HepG2 (cell line): ENCODE data around the gene TBC1D10B. TPM values are rescaled to one million over a fixed set of nuclear protein-coding genes. Genes with fewer than 3 reads are reported as not detected.
A peak's percentile ranks its signal among the peaks of the same experiment; 100 is the strongest.

ENCODE experiments used
- ATAC-seq: fragments of 200-7000 bp; cut with Tn5 transposase; 3 replicates; pipeline ENCODE4 v1.9.1; 2020; ENCODE audit warnings: mild to moderate bottlenecking, moderate library complexity
- BruUV-seq: library from RNA; stranded (reverse); fragments of 400-500 nt; replicated peaks from 2 replicates; lab custom pipeline; 2021; lab: Mats Ljungman, UMichigan
- CTCF ChIA-PET: fragments of 300-600 bp; formaldehyde crosslinking; extraction: SDS; loops from one replicate; lab custom pipeline; 2021; ENCODE audit warnings: low total read pairs, inconsistent platforms, low intra/inter-chr PET ratio; lab: Yijun Ruan, JAX
- POLR2A ChIA-PET: fragments of 350-600 bp; sonication (Branson Sonifier 250); formaldehyde crosslinking; loops from one replicate; lab custom pipeline; 2020; ENCODE audit warnings: antibody characterized with exemption, inconsistent platforms; lab: Yijun Ruan, JAX
- DNase-seq: peaks from one replicate; pipeline ENCODE4 v3.0.0-alpha.2; 2015; ENCODE audit warnings: low spot score
- FAIRE-seq: peaks from 3 replicates; lab custom pipeline; 2011; peaks lifted over from hg19 to GRCh38; lab: Jason Lieb, UNC
- H2AFZ ChIP-seq: one replicate; pipeline ENCODE4 v1.6.1; 2011; ENCODE audit warnings: low read length, inconsistent platforms
- H3K27ac ChIP-seq: fragments of 300-600 bp; 3 replicates; pipeline ENCODE4 v1.8.0; 2011; ENCODE audit warnings: mixed run types, mild to moderate bottlenecking, mixed read lengths, low read length, inconsistent platforms; ENCODE audit not compliant: insufficient read depth; ENCODE audit errors: extremely low read length
- H3K27me3 ChIP-seq, 2 experiments: fragments of 200-600 bp in 1 of 2; 2 replicates in 1 of 2; 3 replicates in 1 of 2; pipeline versions ENCODE4 v1.6.0 to v1.8.0; 2011; ENCODE audit warnings: low read length in 2 of 2, mild to moderate bottlenecking in 2 of 2, moderate library complexity in 2 of 2, inconsistent platforms in 1 of 2; ENCODE audit not compliant: insufficient read depth in 2 of 2, control insufficient read depth in 1 of 2
- H3K36me3 ChIP-seq, 2 experiments: fragments of 200-600 bp in 1 of 2; replicated peaks in 1 of 2; 2 replicates in 1 of 2; 3 replicates in 1 of 2; pipeline versions ENCODE4 v1.5.1 to v1.8.0; 2011; ENCODE audit warnings: low read length in 2 of 2, inconsistent platforms in 1 of 2; ENCODE audit not compliant: insufficient read depth in 2 of 2, control insufficient read depth in 1 of 2
- H3K4me1 ChIP-seq: 2 replicates; pipeline ENCODE4 v1.5.1; 2012; ENCODE audit warnings: low read length, inconsistent platforms; ENCODE audit not compliant: insufficient read depth
- H3K4me2 ChIP-seq: 2 replicates; pipeline ENCODE4 v1.6.0; 2011; ENCODE audit warnings: low read depth, low read length, inconsistent platforms
- H3K4me3 ChIP-seq, 3 experiments: fragments of 200-600 bp in 1 of 3; sonication (generic), shearing (Covaris generic) in 1 of 3; replicated peaks in 1 of 3; 2 replicates each; pipeline ENCODE4 v1.5.1; 2011 to 2016; ENCODE audit warnings: low read length in 3 of 3, inconsistent platforms in 2 of 3, low read depth in 2 of 3, mild to moderate bottlenecking in 2 of 3, control low read depth in 1 of 3, mixed read lengths in 1 of 3; ENCODE audit not compliant: insufficient read depth in 1 of 3
- H3K79me2 ChIP-seq: one replicate; pipeline ENCODE4 v1.6.1; 2011; ENCODE audit warnings: low read length, inconsistent platforms; ENCODE audit not compliant: insufficient read depth
- H3K9ac ChIP-seq: 2 replicates; pipeline ENCODE4 v1.6.0; 2011; ENCODE audit warnings: mild to moderate bottlenecking, low read depth, low read length, inconsistent platforms; ENCODE audit not compliant: insufficient read depth
- H3K9me3 ChIP-seq: 2 replicates; pipeline ENCODE4 v1.5.1; 2012; ENCODE audit warnings: mild to moderate bottlenecking, low read length
- H4K20me1 ChIP-seq: 2 replicates; pipeline ENCODE4 v1.6.0; 2011; ENCODE audit warnings: inconsistent platforms, mild to moderate bottlenecking, low read length, moderate library complexity; ENCODE audit not compliant: insufficient read depth
- ASH2L ChIP-seq: fragments of 300-600, 200-600 bp; sonication (generic); IDR thresholded peaks from 2 replicates; pipeline ENCODE4 v1.7.0; 2017; ENCODE audit warnings: low read depth, mild to moderate bottlenecking, moderate library complexity, mixed read lengths, low read length; ENCODE audit not compliant: insufficient read length
- CREB1 ChIP-seq, 2 experiments: fragments of 450-650 bp in 1 of 2; IDR thresholded peaks; 2 replicates each; pipeline ENCODE4 v1.6.1; 2016 to 2017; ENCODE audit warnings: control low read depth in 1 of 2, mild to moderate bottlenecking in 1 of 2, missing compliant biosample characterization in 1 of 2, missing genetic modification characterization in 1 of 2
- ELF4 ChIP-seq: sonication (generic); formaldehyde crosslinking; IDR thresholded peaks from 2 replicates; pipeline ENCODE4 v1.5.0; 2020; ENCODE audit warnings: missing genetic modification reagents, mild to moderate bottlenecking, moderate library complexity, borderline replicate concordance
- FOXK2 ChIP-seq: fragments of 450-650 bp; IDR thresholded peaks from 2 replicates; pipeline ENCODE4 v1.6.1; 2016
- JDP2 ChIP-seq: sonication (generic); formaldehyde crosslinking; IDR thresholded peaks from 2 replicates; pipeline ENCODE4 v1.8.1; 2022; ENCODE audit warnings: missing genetic modification reagents, borderline replicate concordance
- MXI1 ChIP-seq: IDR thresholded peaks from 3 replicates; pipeline ENCODE4 v1.6.1; 2012; ENCODE audit warnings: low read depth, low read length, inconsistent platforms, borderline replicate concordance
- NR2F2 ChIP-seq: IDR thresholded peaks from 2 replicates; pipeline ENCODE4 v1.6.1; 2012; ENCODE audit warnings: low read depth, inconsistent platforms, borderline replicate concordance
- SP1 ChIP-seq, 2 experiments: fragments of 450-650 bp in 1 of 2; sonication (generic) in 1 of 2; formaldehyde crosslinking in 1 of 2; IDR thresholded peaks; 2 replicates each; pipeline versions ENCODE4 v1.4.0 to v1.6.1; 2016 to 2020; ENCODE audit warnings: missing genetic modification reagents in 1 of 2
- TBP ChIP-seq: sonication (generic); formaldehyde crosslinking; IDR thresholded peaks from 2 replicates; pipeline ENCODE4 v1.5.0; 2020; ENCODE audit warnings: missing genetic modification reagents
- ZNF12 ChIP-seq: sonication (generic); formaldehyde crosslinking; IDR thresholded peaks from 2 replicates; pipeline ENCODE4 v1.5.0; 2020; ENCODE audit warnings: missing genetic modification reagents
- ZNF619 ChIP-seq: sonication (generic); formaldehyde crosslinking; IDR thresholded peaks from 2 replicates; pipeline ENCODE4 v1.4.0; 2020; ENCODE audit warnings: mild to moderate bottlenecking, missing genetic modification reagents
- ZNF672 ChIP-seq: sonication (generic); formaldehyde crosslinking; IDR thresholded peaks from 2 replicates; pipeline ENCODE4 v1.8.1; 2022; ENCODE audit warnings: missing genetic modification reagents
- ZNF703 ChIP-seq: sonication (generic); formaldehyde crosslinking; IDR thresholded peaks from 2 replicates; pipeline ENCODE4 v1.5.1; 2020; ENCODE audit warnings: missing genetic modification reagents, mild to moderate bottlenecking, moderate library complexity, borderline replicate concordance
- ZNF75D ChIP-seq: sonication (generic); formaldehyde crosslinking; IDR thresholded peaks from 2 replicates; pipeline ENCODE4 v1.8.1; 2023; ENCODE audit warnings: missing genetic modification reagents, mild to moderate bottlenecking, borderline replicate concordance
- ZNF879 ChIP-seq: sonication (generic); formaldehyde crosslinking; IDR thresholded peaks from 2 replicates; pipeline ENCODE4 v1.8.1; 2023; ENCODE audit warnings: missing genetic modification reagents
- ZSCAN12 ChIP-seq: sonication (generic); formaldehyde crosslinking; IDR thresholded peaks from 2 replicates; pipeline ENCODE4 v1.9.0; 2021; ENCODE audit warnings: mild to moderate bottlenecking, missing genetic modification reagents
- ZSCAN29 ChIP-seq: sonication (generic); formaldehyde crosslinking; conservative IDR thresholded peaks from 2 replicates; pipeline ENCODE4 v1.4.0; 2020; ENCODE audit warnings: mild to moderate bottlenecking, missing genetic modification reagents
- WGBS: methylation state at CpG from one replicate; pipeline ENCODE4 v1.1.6; 2017; ENCODE audit warnings: low lambda C conversion rate; 5-methylcytosine and 5-hydroxymethylcytosine counted together
- in situ Hi-C: cut with HindIII; loops from 2 replicates; pipeline ENCODE4 v1.10.0; 2017; ENCODE audit warnings: low pct_unique_long_range_greater_than_20kb; ENCODE audit not compliant: extremely low pct_ligation_motif_present
- intact Hi-C: fragments of 100-400 bp; cut with micrococcal nuclease; formaldehyde crosslinking; loops from one replicate; pipeline ENCODE4 v1.10.0; 2022; ENCODE audit not compliant: unreplicated experiment
- polyA plus RNA-seq, 8 experiments: library from polyadenylated mRNA; depleted of rRNA in 3 of 8; stranded (reverse) in 7 of 8; unstranded in 1 of 8; fragments of >200 nt; fragmentation: Illumina TruSeq in 4 of 8; extraction: Trizol in 4 of 8; gene quantifications; 2 replicates each; pipeline versions ENCODE4 v1.2.1 to v1.2.3, GENCODE V29; 2011 to 2016; ENCODE audit warnings: low read depth in 4 of 8, missing spikeins in 1 of 8, mixed read lengths in 1 of 8; ENCODE audit not compliant: insufficient read depth in 1 of 8
- total RNA-seq, 5 experiments: library from RNA; depleted of rRNA; stranded (reverse); fragments of >200 nt; fragmentation: Illumina TruSeq; extraction: Trizol; gene quantifications; 2 replicates each; pipeline ENCODE4 v1.2.3, GENCODE V29; 2016; ENCODE audit warnings: low read depth in 1 of 5
- TF ChIP-seq, protein P1 (sequence below): sonication (generic); formaldehyde crosslinking; IDR thresholded peaks from 2 replicates; pipeline ENCODE4 v1.5.0; 2020; ENCODE audit warnings: missing genetic modification reagents
- TF ChIP-seq, protein P2 (sequence below): sonication (generic); formaldehyde crosslinking; IDR thresholded peaks from 2 replicates; pipeline ENCODE4 v1.8.0; 2022; ENCODE audit warnings: missing genetic modification reagents, mild to moderate bottlenecking, inconsistent platforms, borderline replicate concordance

Gene TBC1D10B
- total and polyA plus RNA-seq, 2 of the 13 experiments (the other 11 are each of a cell fraction or from before 2014, with no cell fraction given), result 15.7 to 24.8 TPM

DNA sequence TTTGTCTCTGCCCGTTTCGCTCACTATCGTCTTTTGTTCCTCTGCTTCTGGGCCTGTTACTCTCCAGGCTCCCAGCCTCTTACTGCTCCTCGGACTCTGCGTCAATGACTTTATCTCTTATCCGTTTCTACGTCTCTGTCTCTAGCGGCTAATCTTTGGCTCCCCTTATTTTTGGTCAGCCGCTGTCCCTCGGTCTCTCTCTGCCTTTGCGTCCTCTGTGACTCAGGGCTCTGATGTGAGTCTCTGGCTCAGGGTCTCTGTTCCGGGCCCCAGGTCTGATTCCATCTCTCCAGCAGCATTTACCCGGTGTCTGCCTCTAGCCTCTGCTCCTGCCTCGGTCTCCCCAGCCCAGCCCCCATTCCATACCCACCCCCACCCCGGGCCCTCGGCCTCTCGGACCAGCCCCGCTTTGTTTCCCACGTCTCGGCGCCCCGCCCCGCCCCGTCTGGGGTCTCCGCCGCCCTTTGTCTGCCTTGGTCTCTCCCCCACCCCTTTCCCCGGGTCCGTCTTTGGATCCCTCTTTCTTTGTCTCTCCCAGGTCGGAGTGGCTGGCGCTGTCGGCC lies 24.4 kb upstream of the TBC1D10B start:
- BruUV-seq, result no TSS peak
- peak; percentile 54 for ATAC-seq
- TF ChIP-seq CREB1 (IDR thresholded peaks at IDR 0.05), result no peak
- no peak for TF ChIP-seq CREB1 (CRISPR knock-in tag; IDR thresholded peaks at IDR 0.05)
- no peak for TF ChIP-seq ZNF879
- peak; percentile 18 for TF ChIP-seq ASH2L
- 0 out of 2 replicates have a peak, but pooled peaks have one; percentile 17 for TF ChIP-seq FOXK2
- TF ChIP-seq MXI1, result no peak
- 0 out of 2 replicates have a peak, but pooled peaks have one; percentile 10 for TF ChIP-seq ZNF672 (CRISPR knock-in tag)
- TF ChIP-seq JDP2 (CRISPR knock-in tag), result 0 out of 2 replicates have a peak, but pooled peaks have one; percentile 7
- TF ChIP-seq ZNF75D (CRISPR knock-in tag), result peak; percentile 71; the same call in 1 of the 2 replicates
- no peak for TF ChIP-seq TBP (CRISPR knock-in tag)
- TF ChIP-seq, protein P1, sequence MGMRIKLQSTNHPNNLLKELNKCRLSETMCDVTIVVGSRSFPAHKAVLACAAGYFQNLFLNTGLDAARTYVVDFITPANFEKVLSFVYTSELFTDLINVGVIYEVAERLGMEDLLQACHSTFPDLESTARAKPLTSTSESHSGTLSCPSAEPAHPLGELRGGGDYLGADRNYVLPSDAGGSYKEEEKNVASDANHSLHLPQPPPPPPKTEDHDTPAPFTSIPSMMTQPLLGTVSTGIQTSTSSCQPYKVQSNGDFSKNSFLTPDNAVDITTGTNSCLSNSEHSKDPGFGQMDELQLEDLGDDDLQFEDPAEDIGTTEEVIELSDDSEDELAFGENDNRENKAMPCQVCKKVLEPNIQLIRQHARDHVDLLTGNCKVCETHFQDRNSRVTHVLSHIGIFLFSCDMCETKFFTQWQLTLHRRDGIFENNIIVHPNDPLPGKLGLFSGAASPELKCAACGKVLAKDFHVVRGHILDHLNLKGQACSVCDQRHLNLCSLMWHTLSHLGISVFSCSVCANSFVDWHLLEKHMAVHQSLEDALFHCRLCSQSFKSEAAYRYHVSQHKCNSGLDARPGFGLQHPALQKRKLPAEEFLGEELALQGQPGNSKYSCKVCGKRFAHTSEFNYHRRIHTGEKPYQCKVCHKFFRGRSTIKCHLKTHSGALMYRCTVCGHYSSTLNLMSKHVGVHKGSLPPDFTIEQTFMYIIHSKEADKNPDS (CRISPR knock-in tag), result 0 out of 2 replicates have a peak, but pooled peaks have one; percentile 8
- TF ChIP-seq ELF4 (CRISPR knock-in tag), result peak; percentile 45; the same call in 1 of the 2 replicates
- no peak for TF ChIP-seq ZSCAN29 (CRISPR knock-in tag)
- no peak for TF ChIP-seq SP1 (IDR thresholded peaks at IDR 0.05)
- no peak for TF ChIP-seq SP1 (CRISPR knock-in tag; IDR thresholded peaks at IDR 0.05)
- TF ChIP-seq ZSCAN12 (CRISPR knock-in tag), result 0 out of 2 replicates have a peak, but pooled peaks have one; percentile 20
- TF ChIP-seq ZNF12 (CRISPR knock-in tag), result no peak
- 0 out of 2 replicates have a peak, but pooled peaks have one; percentile 21 for TF ChIP-seq ZNF703
- no peak for TF ChIP-seq NR2F2
- no peak for TF ChIP-seq ZNF619 (CRISPR knock-in tag)
- TF ChIP-seq, protein P2, sequence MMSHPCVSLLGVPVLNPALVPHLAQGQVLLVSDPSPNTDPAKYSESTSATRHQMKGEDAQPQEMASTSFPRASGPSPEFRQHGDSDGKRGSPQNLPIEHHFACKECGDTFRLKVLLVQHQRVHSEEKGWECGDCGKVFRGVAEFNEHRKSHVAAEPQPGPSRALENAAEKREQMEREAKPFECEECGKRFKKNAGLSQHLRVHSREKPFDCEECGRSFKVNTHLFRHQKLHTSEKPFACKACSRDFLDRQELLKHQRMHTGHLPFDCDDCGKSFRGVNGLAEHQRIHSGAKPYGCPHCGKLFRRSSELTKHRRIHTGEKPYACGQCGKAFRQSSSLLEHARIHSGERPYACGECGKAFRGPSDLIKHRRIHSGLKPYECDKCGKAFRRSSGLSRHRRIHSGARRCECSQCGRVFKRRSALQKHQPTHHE (CRISPR knock-in tag), result no peak

More for the DNA sequence above, 24.4 kb upstream of the TBC1D10B start:
- H3K27me3 ChIP-seq, result no peaks in the 10 kb centered on the region
- ChIA-PET CTCF (interaction anchor here (1.2 to 2.6 kb wide), 3 partner anchors 15 to 234 kb away, joined by 3 to 20 read pairs (median 4); partner anchors contain the start of gene DCTPP1), POLR2A (interaction anchor here (1.0 to 3.3 kb wide), 15 partner anchors 10 to 264 kb away, joined by 3 to 70 read pairs (median 6); partner anchors contain the start of genes CD2BP2, DCTPP1, FBRS and SEPTIN1)
- peaks cover 3 to 17% of the 10 kb centered on the region in 2 experiments; a peak in 4 of 5 replicates for H3K36me3 ChIP-seq
- H4K20me1 ChIP-seq, result no peaks in the 10 kb centered on the region; the same call in 1 of the 2 replicates
- H3K9me3 ChIP-seq, result no peaks in the 10 kb centered on the region
- H3K4me3 ChIP-seq, result peak overlapping the region; percentile 75 to 93 (median 75)
- peak overlapping the region; percentile 9 for H2AFZ ChIP-seq
- H3K4me1 ChIP-seq, result peaks cover 31% of the 10 kb centered on the region
- FAIRE-seq (no peak), DNase-seq (no peak)
- peaks cover 17% of the 10 kb centered on the region for H3K79me2 ChIP-seq
- intact Hi-C loops (loop anchor here (1.0 kb wide), 4 partner anchors 15 to 39 kb away; partner anchors contain the start of gene CD2BP2), in situ Hi-C loops (no loop called here)
- peak overlapping the region; percentile 99 for H3K4me2 ChIP-seq
- H3K9ac ChIP-seq, result peak overlapping the region; percentile 83
- H3K27ac ChIP-seq, result peak overlapping the region; percentile 73
- WGBS, result 2% methylated on average over 31 of the region's 31 CpGs
